Stimulated activated CD8-positive, alpha-beta memory T cell treated with anti-CD3 and anti-CD28 coated beads, Interleukin-4, amount 100 ng/mL, for 4 hours (primary cell): ENCODE measurements around the gene CERS5.

Experiments
- DNase-seq, 2 donors: peaks; one replicate each; pipeline ENCODE4 v3.0.0-alpha.2; 2020; ENCODE audit warnings: low read depth in 2 of 2, low spot score in 1 of 2

CERS5 gene, protein sequence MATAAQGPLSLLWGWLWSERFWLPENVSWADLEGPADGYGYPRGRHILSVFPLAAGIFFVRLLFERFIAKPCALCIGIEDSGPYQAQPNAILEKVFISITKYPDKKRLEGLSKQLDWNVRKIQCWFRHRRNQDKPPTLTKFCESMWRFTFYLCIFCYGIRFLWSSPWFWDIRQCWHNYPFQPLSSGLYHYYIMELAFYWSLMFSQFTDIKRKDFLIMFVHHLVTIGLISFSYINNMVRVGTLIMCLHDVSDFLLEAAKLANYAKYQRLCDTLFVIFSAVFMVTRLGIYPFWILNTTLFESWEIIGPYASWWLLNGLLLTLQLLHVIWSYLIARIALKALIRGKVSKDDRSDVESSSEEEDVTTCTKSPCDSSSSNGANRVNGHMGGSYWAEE

DNA sequence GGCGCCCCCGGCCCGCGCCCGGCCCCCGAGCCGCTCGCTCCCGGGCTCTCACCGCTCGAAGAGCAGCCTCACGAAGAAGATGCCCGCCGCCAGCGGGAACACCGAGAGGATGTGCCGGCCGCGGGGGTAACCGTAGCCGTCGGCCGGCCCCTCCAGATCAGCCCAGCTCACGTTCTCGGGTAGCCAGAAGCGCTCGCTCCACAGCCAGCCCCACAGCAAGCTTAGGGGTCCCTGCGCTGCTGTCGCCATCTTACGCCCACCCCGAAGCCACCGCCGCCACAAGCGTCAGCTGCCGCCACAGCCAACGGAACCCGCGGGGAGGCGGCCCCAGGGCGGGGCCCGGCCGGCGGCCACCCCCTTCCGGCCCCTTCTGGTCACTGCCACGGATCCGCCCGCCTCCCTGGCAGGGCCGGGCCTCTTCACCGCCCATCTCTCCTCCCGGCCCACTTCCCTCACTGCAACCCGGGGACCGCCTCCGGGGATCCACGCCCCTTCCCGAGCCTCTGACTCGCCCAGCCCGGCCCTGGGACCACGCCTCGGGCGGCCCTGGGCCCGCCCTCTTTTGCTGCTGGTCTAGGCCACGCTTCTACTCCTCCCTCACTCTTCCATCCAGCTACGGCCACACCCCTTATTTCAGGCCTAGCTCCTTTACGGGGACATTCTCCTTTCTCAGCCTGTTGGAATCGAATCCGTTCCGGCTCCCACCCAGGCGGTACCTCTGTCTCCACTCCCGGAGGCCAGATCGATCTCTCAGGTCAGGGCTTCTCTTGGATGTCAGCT lies at the start of gene CERS5:
Gene CERS5, minus strand, starts transcription at position 321 of the 780 bp plus-strand sequence. Its CDS starts 72 bp downstream, at position 249.
- peak; percentile 76 to 92 for DNase-seq

DNA sequence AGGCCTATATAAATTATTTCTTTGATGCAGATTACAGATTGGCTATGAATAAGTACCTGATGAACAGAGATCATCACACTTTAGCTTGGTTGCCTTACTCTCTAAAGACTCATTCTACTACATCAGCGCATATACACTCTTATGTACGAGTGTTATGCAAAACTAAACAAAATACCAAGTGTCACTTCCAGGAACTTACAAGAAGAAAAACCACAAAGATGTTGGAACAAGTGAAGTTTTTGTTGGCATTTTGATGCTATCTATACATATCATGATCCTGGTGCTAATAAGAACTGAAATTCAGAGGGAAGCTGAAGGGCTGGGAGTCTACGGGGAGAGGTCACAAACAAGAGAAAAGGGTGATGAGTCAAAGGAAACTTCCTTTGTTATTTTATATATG lies 47.9 kb upstream of the CERS5 start:
- no peak for DNase-seq

- no peak for DNase-seq
Observed at GRCh38 chr12:50214018-50214417, 46.8 kb upstream of the CERS5 start.

DNA sequence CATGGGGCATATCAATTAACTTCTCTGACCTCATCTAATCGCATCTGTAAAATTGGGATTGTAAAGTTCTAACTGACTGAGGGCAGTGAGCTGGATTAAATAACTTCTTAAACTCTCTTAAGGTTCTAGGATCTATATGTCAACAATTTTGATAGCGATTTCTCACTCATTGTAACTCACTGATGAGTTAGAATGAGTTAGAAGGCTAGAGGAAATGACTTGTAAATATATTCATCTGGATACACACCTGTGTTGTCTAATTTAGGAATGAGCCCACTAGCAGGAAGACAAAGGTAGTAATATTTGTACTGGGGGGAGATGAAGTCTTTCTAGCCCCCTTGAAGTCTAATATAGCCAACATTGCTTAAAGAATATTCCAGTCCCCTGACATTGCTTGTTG lies 46.3 kb upstream of the CERS5 start:
- DNase-seq = no peak

DNA sequence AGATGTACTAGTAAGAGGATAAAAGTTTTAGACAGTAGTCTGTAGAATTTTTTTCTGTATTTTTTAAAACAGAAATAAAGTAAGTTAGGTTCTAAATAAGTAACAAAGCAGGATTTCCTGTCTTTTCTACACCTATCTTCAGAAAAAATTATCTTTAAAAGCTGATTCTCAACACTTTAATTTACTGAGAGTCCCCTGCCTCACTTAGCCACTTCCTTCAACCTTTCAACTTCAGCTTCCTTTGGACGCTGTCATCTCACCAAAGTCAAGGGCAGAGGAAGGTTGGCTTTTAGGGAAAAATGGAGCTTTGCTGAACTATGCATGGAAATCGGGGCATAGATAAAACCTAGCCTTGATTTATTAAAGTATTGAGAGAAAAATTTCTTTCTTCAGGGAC lies 44.9 kb upstream of the CERS5 start:
- DNase-seq = no peak

DNA sequence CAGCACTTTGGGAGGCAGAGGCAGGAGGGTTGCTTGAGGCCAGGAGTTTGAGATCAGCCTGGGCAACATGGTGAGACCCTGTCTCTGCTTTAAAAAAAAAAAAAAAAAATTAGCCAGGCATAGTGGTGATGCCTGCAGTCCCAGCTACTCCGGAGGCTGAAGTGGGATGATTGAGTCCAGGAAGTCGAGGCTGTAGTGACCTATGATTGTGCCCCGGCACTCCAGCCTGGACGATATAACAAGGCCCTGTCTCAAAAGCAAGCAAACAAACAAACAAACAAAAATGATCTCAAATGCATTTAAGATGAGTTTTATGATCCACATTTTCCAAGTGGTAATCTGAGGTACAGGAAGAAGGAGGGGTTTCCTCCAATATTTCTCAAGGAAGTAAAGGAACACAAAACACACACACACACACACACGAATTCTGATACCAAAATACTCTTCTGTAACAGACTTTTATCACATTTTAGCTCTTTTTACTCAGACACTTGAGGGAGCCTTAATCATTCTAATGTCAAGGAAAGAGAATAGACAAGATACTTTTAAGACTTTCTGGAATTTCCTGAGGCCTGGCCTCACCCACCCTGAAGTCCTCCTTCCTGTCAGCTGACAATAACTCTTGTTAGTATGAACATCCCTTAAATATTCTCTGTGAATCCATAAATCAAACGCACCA lies 44.4 kb upstream of the CERS5 start:
- DNase-seq = no peak

DNA sequence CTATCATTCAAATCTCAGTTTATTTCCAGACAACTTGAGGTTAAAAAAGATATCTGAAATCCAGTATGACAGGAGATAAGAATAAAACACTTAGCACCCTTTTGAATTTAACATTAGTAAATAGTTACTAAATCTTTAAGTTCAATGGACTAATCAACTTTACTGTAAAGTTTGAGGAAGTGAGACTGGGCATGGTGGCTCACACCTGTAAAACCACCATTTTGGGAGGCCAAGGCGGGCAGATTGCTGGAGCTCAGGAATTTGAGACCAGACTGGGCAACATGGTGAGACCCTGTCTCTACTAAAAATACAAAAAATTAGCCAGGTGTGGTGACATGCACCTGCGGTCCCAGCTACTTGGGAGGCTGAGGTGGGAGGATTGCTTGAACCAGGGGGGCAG lies 40.3 kb upstream of the CERS5 start:
- no peak for DNase-seq

DNA sequence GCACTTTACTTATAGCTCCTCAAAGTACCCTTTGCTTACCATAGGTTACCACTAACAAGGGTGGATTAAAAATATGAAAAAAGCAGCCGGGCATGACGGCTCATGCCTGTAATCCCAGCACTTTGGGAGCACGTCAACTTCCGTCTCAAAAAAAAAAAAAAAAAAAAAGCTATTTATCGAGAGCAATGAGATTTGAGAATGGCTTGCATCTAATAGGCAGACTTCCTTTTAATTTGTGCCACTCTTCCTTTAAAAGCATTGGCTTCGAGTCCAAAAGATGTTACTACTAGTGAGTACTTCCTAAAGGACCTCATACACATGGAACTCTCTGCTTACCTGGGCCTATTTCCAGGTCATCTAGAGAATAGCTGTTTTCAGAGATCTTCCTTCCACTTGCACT lies 38.5 kb upstream of the CERS5 start:
- DNase-seq = no peak

- DNase-seq = no peak
Observed at GRCh38 chr12:50203691-50204090, 36.5 kb upstream of the CERS5 start.

DNA sequence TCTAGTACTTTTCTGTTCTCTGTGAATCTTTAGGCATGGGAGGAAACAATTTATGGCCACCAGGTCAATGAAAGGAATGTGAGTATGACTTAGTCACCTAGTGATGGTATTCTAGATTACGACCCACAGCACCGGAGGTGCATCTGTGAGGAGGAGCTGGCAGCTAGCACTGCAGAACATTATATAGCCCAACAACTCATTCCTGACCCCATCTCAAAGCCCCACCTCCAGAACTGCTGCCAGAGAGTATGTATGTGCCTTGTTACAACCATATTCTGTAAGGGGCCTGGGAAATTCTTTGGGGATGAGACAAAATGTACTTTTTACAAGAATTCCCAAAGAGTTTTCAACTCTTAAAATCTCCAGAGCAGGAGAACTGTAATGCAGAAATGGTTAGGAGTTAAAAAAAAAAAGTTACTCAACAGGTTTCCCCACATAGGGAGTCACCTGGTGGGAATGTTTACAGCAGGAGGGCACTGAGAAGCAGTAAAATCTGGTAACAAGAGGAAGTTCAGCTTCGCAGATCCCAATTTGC lies 34.9 kb upstream of the CERS5 start:
- no peak for DNase-seq

DNA sequence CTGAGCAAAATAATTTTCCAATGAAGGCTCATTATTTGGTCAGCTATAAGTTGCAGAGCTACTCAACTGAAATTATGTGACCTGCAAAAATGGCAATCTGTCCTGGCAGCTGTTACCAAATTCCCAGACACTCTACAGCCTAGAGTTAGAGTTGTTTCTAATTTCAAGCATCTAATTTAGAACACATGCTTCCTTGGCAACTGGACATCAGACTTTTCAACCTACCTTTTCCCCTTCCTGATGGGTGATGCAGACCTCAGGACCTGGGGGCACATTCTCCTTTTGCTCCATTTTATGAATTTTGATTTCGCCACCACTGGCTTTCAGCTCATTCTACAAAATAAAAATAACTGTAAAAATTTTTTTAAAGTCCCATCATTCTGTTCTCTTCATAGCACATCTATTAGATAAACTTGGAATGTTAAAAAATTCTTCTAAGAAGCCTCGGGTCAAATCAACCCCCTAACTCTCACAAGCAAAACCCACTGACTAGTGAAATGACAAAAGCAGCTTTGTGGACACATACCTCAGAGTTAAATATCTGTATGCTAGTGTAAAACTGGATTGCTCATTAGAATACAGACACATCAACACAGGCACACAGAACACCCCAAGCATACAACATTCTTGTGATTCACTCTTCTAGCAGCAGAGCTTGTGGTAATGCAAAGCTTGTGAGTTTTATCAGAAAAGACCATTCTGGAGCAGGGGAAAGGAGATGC lies 33.5 kb upstream of the CERS5 start:
- DNase-seq = no peak

DNA sequence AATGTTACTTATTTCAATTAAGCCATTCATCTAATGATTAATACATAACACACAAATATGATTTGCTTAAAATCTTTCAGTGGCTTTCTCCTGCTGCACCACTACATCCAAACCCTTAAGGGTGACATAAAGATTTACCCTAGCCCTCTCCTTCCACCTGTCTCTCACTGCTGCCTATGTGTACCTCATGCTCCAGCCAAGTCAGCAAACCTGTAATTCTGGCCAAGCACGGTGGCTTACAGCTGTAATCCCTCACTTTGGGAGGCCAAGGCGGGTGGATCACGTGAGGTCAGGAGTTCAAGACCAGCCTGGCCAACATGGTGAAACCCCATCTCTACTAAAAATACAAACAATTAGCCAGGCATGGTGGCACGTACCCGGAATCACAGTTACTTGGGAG lies 31.7 kb upstream of the CERS5 start:
- no peak for DNase-seq

DNA sequence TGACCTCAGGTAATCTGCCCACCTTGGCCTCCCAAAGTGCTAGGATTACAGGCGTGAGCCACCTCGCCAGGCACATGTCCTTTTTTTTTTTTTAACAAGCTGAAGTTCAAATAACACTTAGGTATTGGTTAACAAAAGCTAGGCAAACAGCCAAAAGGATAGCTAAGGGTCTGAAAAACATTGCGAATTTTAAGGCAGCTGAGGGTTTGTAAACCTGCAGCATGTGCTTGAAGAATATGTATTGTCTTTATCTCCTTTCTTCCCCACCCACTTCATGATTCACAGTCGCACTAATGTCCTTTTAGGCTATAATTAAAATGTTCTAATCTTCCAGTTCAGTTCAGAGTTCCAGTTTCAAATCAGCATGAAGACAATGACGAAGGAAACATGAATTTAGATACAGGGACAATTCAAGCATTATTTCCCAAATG lies 30.1 kb upstream of the CERS5 start:
- no peak for DNase-seq

DNA sequence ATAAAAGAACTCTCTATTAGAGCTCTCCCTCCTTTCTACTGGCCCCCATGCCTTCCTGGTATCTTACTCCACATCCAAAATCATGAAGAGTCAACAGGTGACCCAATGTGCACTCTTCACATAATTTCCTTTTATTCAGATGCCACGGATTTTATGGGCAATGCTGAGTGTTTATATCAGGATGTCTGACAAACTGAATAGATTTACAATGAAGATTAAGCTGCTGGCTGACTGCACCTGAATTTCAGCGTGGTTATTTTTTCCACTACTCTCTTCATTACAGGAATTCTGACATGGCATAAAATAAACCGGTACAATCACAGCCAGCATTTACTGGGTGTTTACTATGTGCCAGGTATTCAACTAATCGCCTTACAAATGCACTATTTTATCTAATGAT lies 29.4 kb upstream of the CERS5 start:
- no peak for DNase-seq

DNA sequence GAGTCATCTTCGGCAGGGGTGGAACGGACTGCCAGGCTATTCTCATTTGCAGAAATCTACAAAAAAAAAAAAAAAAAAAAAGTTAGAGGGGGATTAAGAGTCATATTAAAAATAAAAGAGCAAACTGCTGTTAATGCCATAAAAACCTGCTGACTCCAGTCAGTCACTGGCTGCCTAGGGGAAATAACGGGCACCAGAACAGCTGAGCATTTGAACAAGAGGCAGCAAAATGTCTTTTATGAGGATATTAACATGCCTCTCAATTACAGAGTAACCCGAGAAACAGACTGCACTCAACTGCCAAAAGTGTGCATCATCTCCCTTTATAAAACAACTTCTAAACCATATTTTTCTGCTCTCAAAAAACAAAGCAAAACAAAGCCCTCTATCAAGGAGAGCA lies 28.7 kb upstream of the CERS5 start:
- no peak for DNase-seq

DNA sequence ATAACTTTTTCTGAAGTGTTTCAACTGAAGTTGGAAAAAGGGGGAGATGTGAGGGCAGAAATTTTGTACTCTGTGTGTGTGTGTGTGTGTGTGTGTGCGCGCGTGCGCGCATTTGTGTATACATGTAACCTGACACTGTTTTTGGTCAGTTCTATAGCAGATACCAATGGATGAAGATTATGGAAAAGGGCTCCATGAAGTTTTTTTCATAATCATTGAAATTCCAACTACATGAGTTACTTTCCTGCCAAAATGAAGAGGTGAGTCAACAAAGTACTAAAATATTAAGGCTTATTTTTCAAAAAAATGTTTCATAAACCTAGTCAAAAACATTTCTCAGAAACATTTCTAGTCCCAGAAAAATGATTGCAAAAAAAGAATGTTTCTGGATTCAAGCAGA lies 25.7 kb upstream of the CERS5 start:
- DNase-seq = no peak

DNA sequence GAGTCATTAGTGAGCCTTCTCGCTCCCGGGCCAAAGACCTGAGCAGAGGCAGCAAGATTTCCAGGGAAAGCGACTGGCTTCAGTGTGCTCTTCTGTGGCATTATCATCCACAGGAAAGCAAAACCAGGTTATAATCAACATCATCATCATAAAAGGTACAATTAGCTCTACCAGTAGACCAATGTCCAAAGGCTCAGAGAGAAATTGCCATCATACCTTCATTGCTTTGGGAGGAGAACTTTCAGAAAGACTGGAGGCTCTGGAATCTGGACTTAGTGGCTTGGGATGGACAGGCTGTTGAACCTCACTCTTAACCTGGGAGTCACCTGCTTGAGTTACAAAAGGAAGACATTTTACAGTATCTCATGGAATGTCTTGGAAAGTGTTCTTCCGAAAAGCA lies 25.1 kb upstream of the CERS5 start:
- no peak for DNase-seq

DNA sequence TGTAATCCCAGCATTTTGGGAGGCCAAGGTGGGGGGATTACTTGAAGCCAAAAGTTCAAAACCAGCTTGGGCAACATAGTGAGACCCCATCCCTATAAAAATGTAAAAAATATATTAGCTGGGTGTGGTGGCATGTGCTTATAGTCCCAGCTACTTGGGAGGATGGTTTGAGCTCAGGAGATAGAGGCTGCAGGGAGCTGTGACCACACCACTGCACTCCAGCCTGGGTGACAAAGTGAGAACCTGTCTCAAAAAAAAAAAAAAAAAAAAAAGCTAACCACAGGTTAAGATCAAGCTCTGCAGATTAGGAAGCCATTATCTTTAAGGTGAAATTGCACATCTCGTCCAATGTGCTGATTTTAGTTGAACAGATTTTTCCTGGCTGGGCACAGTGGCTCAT lies 23.7 kb upstream of the CERS5 start:
- no peak for DNase-seq

GRCh38 chr12:50188875-50189575 lies 21.9 kb upstream of the CERS5 start:
- DNase-seq = no peak

DNA sequence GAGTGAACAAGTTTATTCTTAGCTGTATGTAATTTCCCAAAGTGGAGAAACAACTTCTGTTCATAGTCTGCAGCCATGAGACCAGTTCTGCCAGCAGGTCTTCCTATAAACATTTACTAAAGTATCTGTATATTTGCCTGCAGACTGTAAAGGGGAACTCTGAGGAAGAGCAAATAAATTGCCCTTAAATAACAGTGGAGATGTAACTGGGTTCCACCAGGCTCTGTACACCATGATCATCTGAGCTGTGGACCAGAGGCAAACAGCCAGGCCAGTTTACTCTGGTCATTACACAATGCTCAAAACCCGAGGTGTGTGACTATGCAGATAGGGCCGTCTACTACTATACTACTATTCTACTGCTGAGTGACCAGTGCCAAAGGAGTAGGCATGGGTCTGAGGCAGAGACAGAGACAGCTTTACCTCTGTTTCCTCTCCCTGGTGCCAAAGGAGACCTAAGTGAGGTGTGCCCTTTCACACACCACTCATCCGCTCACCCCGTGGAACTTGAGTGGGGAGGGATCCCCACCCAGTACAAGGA lies 21.1 kb upstream of the CERS5 start:
- DNase-seq = no peak
